Mesenchymal stem cell (in vitro differentiated cells and primary cell): ENCODE data around the gene BDH2.
A peak's percentile ranks its signal among the peaks of the same experiment; 100 is the strongest.

Experiments used
- DNase-seq: peaks from one replicate; pipeline ENCODE4 v3.0.0-alpha.2; 2013
- H2AFZ ChIP-seq: one replicate; pipeline ENCODE4 v1.6.1; 2013; ENCODE audit warnings: low read depth, mild to moderate bottlenecking, control low read depth, inconsistent platforms, low read length, moderate library complexity
- H2AK5ac ChIP-seq: 2 replicates; pipeline ENCODE4 v1.6.1; 2013; ENCODE audit warnings: low read length, moderate library complexity, mild to moderate bottlenecking, inconsistent platforms; ENCODE audit not compliant: severe bottlenecking
- H2BK120ac ChIP-seq: one replicate; pipeline ENCODE4 v1.6.1; 2013; ENCODE audit warnings: low read depth, mild to moderate bottlenecking, inconsistent platforms, low read length, moderate library complexity
- H2BK12ac ChIP-seq, 2 experiments: one replicate each; pipeline ENCODE4 v1.6.1; 2013; ENCODE audit warnings: inconsistent platforms in 2 of 2, low read length in 2 of 2, mild to moderate bottlenecking in 2 of 2, moderate library complexity in 2 of 2, control low read depth in 1 of 2
- H2BK15ac ChIP-seq: one replicate; pipeline ENCODE4 v1.6.1; 2013; ENCODE audit warnings: mild to moderate bottlenecking, low read depth, inconsistent platforms; ENCODE audit not compliant: poor library complexity, severe bottlenecking
- H2BK5ac ChIP-seq: 2 replicates; pipeline ENCODE4 v1.6.1; 2013; ENCODE audit warnings: low read depth, mild to moderate bottlenecking, low read length, control low read depth, inconsistent platforms; ENCODE audit not compliant: poor library complexity, severe bottlenecking
- H3K14ac ChIP-seq, 2 experiments: one replicate each; pipeline ENCODE4 v1.6.1; 2013; ENCODE audit warnings: inconsistent platforms in 2 of 2, low read length in 2 of 2, control low read depth in 1 of 2, mild to moderate bottlenecking in 1 of 2, moderate library complexity in 1 of 2
- H3K18ac ChIP-seq, 2 experiments: one replicate each; pipeline ENCODE4 v1.6.1; 2013; ENCODE audit warnings: inconsistent platforms in 2 of 2, low read length in 2 of 2, control low read depth in 1 of 2, low read depth in 1 of 2, mild to moderate bottlenecking in 1 of 2
- H3K23ac ChIP-seq, 2 experiments: one replicate each; pipeline ENCODE4 v1.6.1; 2013; ENCODE audit warnings: inconsistent platforms in 2 of 2, low read length in 2 of 2, mild to moderate bottlenecking in 2 of 2, moderate library complexity in 2 of 2, control low read depth in 1 of 2
- H3K27ac ChIP-seq: 2 replicates; pipeline ENCODE4 v1.5.1; 2013; ENCODE audit warnings: mild to moderate bottlenecking, moderate library complexity, low read length, control low read depth, inconsistent platforms; ENCODE audit not compliant: poor library complexity, severe bottlenecking
- H3K27me3 ChIP-seq, 2 experiments: 2 replicates each; pipeline versions ENCODE4 v1.6.1 to v1.7.0; 2013; ENCODE audit warnings: low read length in 2 of 2, mild to moderate bottlenecking in 2 of 2, moderate library complexity in 2 of 2, control low read depth in 1 of 2, inconsistent platforms in 1 of 2; ENCODE audit not compliant: control insufficient read depth in 1 of 2, insufficient read depth in 1 of 2
- H3K36me3 ChIP-seq, 2 experiments: 2 replicates each; pipeline versions ENCODE4 v1.6.1 to v1.7.0; 2013; ENCODE audit warnings: low read length in 2 of 2, control low read depth in 1 of 2, inconsistent platforms in 1 of 2, low read depth in 1 of 2, mild to moderate bottlenecking in 1 of 2; ENCODE audit not compliant: insufficient read depth in 2 of 2, control insufficient read depth in 1 of 2
- H3K4ac ChIP-seq, 2 experiments: one replicate each; pipeline ENCODE4 v1.6.1; 2013; ENCODE audit warnings: inconsistent platforms in 2 of 2, low read length in 2 of 2, mild to moderate bottlenecking in 2 of 2, moderate library complexity in 2 of 2, control low read depth in 1 of 2, low read depth in 1 of 2
- H3K4me1 ChIP-seq: 2 replicates; pipeline ENCODE4 v1.6.1; 2013; ENCODE audit warnings: low read depth, low read length, control low read depth; ENCODE audit not compliant: control insufficient read depth, insufficient read depth
- H3K4me2 ChIP-seq: 2 replicates; pipeline ENCODE4 v1.6.1; 2013; ENCODE audit warnings: low read length, mild to moderate bottlenecking, inconsistent platforms; ENCODE audit not compliant: poor library complexity, severe bottlenecking
- H3K4me3 ChIP-seq, 2 experiments: 2 replicates each; pipeline versions ENCODE4 v1.5.1 to v1.7.0; 2013; ENCODE audit warnings: low read length in 2 of 2, mild to moderate bottlenecking in 2 of 2, control low read depth in 1 of 2, low read depth in 1 of 2; ENCODE audit not compliant: insufficient read depth in 1 of 2
- H3K79me1 ChIP-seq: replicated peaks from 2 replicates; pipeline ENCODE4 v1.6.1; 2013; ENCODE audit warnings: mild to moderate bottlenecking, control low read depth, low read length, inconsistent platforms; ENCODE audit not compliant: poor library complexity, severe bottlenecking
- H3K9ac ChIP-seq: 2 replicates; pipeline ENCODE4 v1.7.0; 2013; ENCODE audit warnings: mild to moderate bottlenecking, low read length, moderate library complexity
- H3K9me3 ChIP-seq: 2 replicates; pipeline ENCODE4 v1.7.0; 2013; ENCODE audit warnings: mild to moderate bottlenecking, low read length; ENCODE audit not compliant: control insufficient read depth
- H4K8ac ChIP-seq: one replicate; pipeline ENCODE4 v1.6.1; 2013; ENCODE audit warnings: inconsistent platforms, mild to moderate bottlenecking, low read length, moderate library complexity
- H4K91ac ChIP-seq: one replicate; pipeline ENCODE4 v1.6.1; 2013; ENCODE audit warnings: mild to moderate bottlenecking, low read length, inconsistent platforms
- WGBS: methylation state at CpG from one replicate; pipeline ENCODE4 v1.1.7; 2013; ENCODE audit warnings: mixed read lengths; 5-methylcytosine and 5-hydroxymethylcytosine counted together

BDH2 gene

GRCh38 chr4:103044183-103044582 lies 55.5 kb downstream of the BDH2 start:
- H2BK120ac ChIP-seq, result no peak overlapping the region
- no peak overlapping the region for H3K9ac ChIP-seq
- H3K4me2 ChIP-seq, result no peak overlapping the region
- no peak for DNase-seq
- no peak overlapping the region for H3K4ac ChIP-seq
- H2AK5ac ChIP-seq, result no peak overlapping the region
- WGBS, result 96% methylated on average over 2 of the region's 2 CpGs
- no peaks in the 10 kb centered on the region for H3K27me3 ChIP-seq
- no peak overlapping the region for H3K27ac ChIP-seq
- no peak overlapping the region for H2BK12ac ChIP-seq
- no peak overlapping the region for H3K14ac ChIP-seq
- peaks cover 0 to 55% of the 10 kb centered on the region in 2 experiments for H3K36me3 ChIP-seq
- H4K91ac ChIP-seq, result no peak overlapping the region
- no peaks in the 10 kb centered on the region for H3K9me3 ChIP-seq
- H3K18ac ChIP-seq, result no peak overlapping the region
- H3K23ac ChIP-seq, result no peak overlapping the region
- H2BK15ac ChIP-seq, result no peak overlapping the region
- H3K79me1 ChIP-seq, result no peaks in the 10 kb centered on the region
- H3K4me3 ChIP-seq, result no peak overlapping the region
- no peak overlapping the region for H2AFZ ChIP-seq
- H3K4me1 ChIP-seq, result no peaks in the 10 kb centered on the region
- H2BK5ac ChIP-seq, result no peak overlapping the region
- no peak overlapping the region for H4K8ac ChIP-seq

- no peak overlapping the region for H3K9ac ChIP-seq
Measured at GRCh38 chr4:103036169-103036568, 63.5 kb downstream of the BDH2 start.

GRCh38 chr4:103032574-103032973 lies 67.1 kb downstream of the BDH2 start:
- Histone ChIP-seq H3K9ac (no peak overlapping the region), H3K23ac (no peak overlapping the region), H2BK120ac (no peak overlapping the region), H2BK5ac (no peak overlapping the region), H2BK15ac (no peak overlapping the region), H3K4me3 (no peak overlapping the region), H3K4ac (no peak overlapping the region), H4K8ac (no peak overlapping the region), H3K4me1 (no peaks in the 10 kb centered on the region), H2BK12ac (no peak overlapping the region), H3K14ac (no peak overlapping the region), H3K27ac (no peak overlapping the region), H3K79me1 (peaks cover 1% of the 10 kb centered on the region), H2AK5ac (no peak overlapping the region), H3K4me2 (no peak overlapping the region), H4K91ac (no peak overlapping the region), H3K9me3 (no peaks in the 10 kb centered on the region), H3K18ac (no peak overlapping the region), H2AFZ (no peak overlapping the region), H3K27me3 (no peaks in the 10 kb centered on the region), H3K36me3 (peaks cover 0 to 39% of the 10 kb centered on the region in 2 experiments)
- DNase-seq, result peak; percentile 42
- 60% methylated on average over 2 of the region's 2 CpGs for WGBS

More at GRCh38 chr4:103036169-103036568, 63.5 kb downstream of the BDH2 start:
- Histone ChIP-seq H2BK15ac (no peak overlapping the region), H3K9me3 (no peaks in the 10 kb centered on the region), H2BK120ac (no peak overlapping the region), H3K18ac (no peak overlapping the region), H3K79me1 (peaks cover 1% of the 10 kb centered on the region), H3K4ac (no peak overlapping the region), H3K4me2 (no peak overlapping the region), H2AFZ (no peak overlapping the region), H4K8ac (no peak overlapping the region), H3K4me1 (no peaks in the 10 kb centered on the region), H2AK5ac (no peak overlapping the region), H3K23ac (no peak overlapping the region), H2BK5ac (no peak overlapping the region), H3K36me3 (peaks cover 0 to 23% of the 10 kb centered on the region in 2 experiments), H3K27me3 (no peaks in the 10 kb centered on the region), H2BK12ac (no peak overlapping the region), H3K27ac (no peak overlapping the region), H3K4me3 (no peak overlapping the region), H3K14ac (no peak overlapping the region), H4K91ac (no peak overlapping the region)
- 100% methylated on average over 2 of the region's 2 CpGs for WGBS
- no peak for DNase-seq

GRCh38 chr4:103030791-103031190 lies 68.8 kb downstream of the BDH2 start:
- WGBS, result 95% methylated on average over 3 of the region's 3 CpGs
- H3K9me3 ChIP-seq, result no peaks in the 10 kb centered on the region

More at GRCh38 chr4:103030791-103031190, 68.8 kb downstream of the BDH2 start:
- no peak overlapping the region for H3K9ac ChIP-seq
- H3K27ac ChIP-seq, result no peak overlapping the region
- no peak overlapping the region for H3K14ac ChIP-seq
- H3K4me1 ChIP-seq, result no peaks in the 10 kb centered on the region
- DNase-seq, result no peak
- H2BK120ac ChIP-seq, result no peak overlapping the region
- no peak overlapping the region for H2AFZ ChIP-seq
- no peak overlapping the region for H2BK15ac ChIP-seq
- H4K91ac ChIP-seq, result no peak overlapping the region
- H3K18ac ChIP-seq, result no peak overlapping the region
- H3K4ac ChIP-seq, result no peak overlapping the region
- H2BK12ac ChIP-seq, result no peak overlapping the region
- no peak overlapping the region for H3K4me3 ChIP-seq
- H3K36me3 ChIP-seq, result peaks cover 0 to 39% of the 10 kb centered on the region in 2 experiments
- H2BK5ac ChIP-seq, result no peak overlapping the region
- H3K4me2 ChIP-seq, result no peak overlapping the region
- H4K8ac ChIP-seq, result no peak overlapping the region
- H3K27me3 ChIP-seq, result no peaks in the 10 kb centered on the region
- no peaks in the 10 kb centered on the region for H3K79me1 ChIP-seq
- H2AK5ac ChIP-seq, result no peak overlapping the region
- H3K23ac ChIP-seq, result no peak overlapping the region
